NCI-H345 (cell line): ENCODE data around the gene DSG3.

Experiments used
- DNase-seq: peaks from one replicate; lab custom pipeline; 2025; lab: John Stamatoyannopoulos, UW

Gene DSG3

GRCh38 chr18:31447530-31448191 is at the start of gene DSG3:
Gene DSG3 (plus strand): TSS chr18:31447741. CDS start chr18:31447878, 137 bp downstream.
- DNase-seq = no peak

GRCh38 chr18:31398191-31398590 is 49.4 kb upstream of the DSG3 start:
- no peak for DNase-seq

GRCh38 chr18:31399306-31400032 is 48.1 kb upstream of the DSG3 start:
- DNase-seq = no peak

- DNase-seq = no peak
Measured at GRCh38 chr18:31401156-31402025, 46.1 kb upstream of the DSG3 start.

GRCh38 chr18:31402026-31402373 is 45.5 kb upstream of the DSG3 start:
- DNase-seq = no peak

GRCh38 chr18:31403409-31403808 is 44.1 kb upstream of the DSG3 start:
- no peak for DNase-seq

GRCh38 chr18:31407649-31408048 is 39.9 kb upstream of the DSG3 start:
- no peak for DNase-seq

GRCh38 chr18:31409276-31409675 is 38.3 kb upstream of the DSG3 start:
- no peak for DNase-seq

- DNase-seq = no peak
Measured at GRCh38 chr18:31410716-31411483, 36.6 kb upstream of the DSG3 start.

GRCh38 chr18:31413137-31413536 is 34.4 kb upstream of the DSG3 start:
- DNase-seq = no peak

GRCh38 chr18:31417850-31418249 is 29.7 kb upstream of the DSG3 start:
- no peak for DNase-seq

GRCh38 chr18:31419457-31419932 is 28.0 kb upstream of the DSG3 start:
- DNase-seq = no peak

GRCh38 chr18:31420032-31420431 is 27.5 kb upstream of the DSG3 start:
- DNase-seq = no peak

GRCh38 chr18:31420524-31420923 is 27.0 kb upstream of the DSG3 start:
- no peak for DNase-seq

- DNase-seq = peak; percentile 25
Measured at GRCh38 chr18:31424383-31424988, 23.1 kb upstream of the DSG3 start.

GRCh38 chr18:31426021-31426420 is 21.5 kb upstream of the DSG3 start:
- no peak for DNase-seq

GRCh38 chr18:31426871-31427406 is 20.6 kb upstream of the DSG3 start:
- DNase-seq = no peak

- no peak for DNase-seq
Measured at GRCh38 chr18:31428211-31428610, 19.3 kb upstream of the DSG3 start.

- no peak for DNase-seq
Measured at GRCh38 chr18:31429623-31430022, 17.9 kb upstream of the DSG3 start.

GRCh38 chr18:31430072-31430471 is 17.5 kb upstream of the DSG3 start:
- no peak for DNase-seq

GRCh38 chr18:31430554-31430953 is 17.0 kb upstream of the DSG3 start:
- DNase-seq = no peak
